HG03521 (cell line): ENCODE results near the gene CPS1.

ENCODE experiments used
- ATAC-seq: cut with Tn5 transposase; IDR thresholded peaks from one replicate; pipeline ENCODE4 v1.9.1; 2021; ENCODE audit warnings: mild to moderate bottlenecking, moderate library complexity; ENCODE audit not compliant: unreplicated experiment

Gene CPS1

DNA sequence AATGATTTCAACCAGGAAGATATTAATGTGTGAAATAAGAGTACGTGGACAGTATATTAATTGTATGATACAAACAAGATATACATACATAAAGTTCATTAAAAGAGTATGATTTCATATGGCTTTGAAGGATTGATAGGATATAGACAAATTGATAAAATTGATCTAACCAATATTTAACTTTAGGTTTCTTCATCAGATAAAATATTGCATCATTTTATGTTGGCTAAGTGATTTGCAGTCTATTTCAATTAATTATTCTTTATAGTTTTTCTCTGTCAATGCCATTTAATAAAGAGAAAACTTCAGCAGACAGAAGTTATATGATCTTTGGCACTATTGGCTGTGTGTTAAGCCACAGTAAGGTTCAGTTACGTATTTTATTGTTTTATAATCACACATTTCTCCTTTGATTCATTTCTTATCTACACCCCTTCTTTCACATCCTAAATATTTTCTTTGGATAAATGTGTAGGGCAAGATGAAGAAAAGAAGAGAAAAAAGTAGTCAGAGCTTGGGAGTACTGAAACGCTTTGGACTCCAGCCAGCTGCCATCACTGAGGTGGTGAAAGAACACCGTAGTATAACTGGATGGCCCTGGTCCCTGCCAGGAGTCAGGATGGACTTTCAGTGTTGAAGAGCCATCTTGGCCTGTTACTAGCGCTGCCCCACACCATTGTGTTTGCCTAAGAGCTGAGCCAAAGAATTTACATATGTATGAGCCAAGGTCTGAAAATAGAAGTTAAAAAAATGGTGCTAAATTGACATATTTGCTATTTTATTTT is 9.8 kb upstream of the CPS1 start:
- no peak for ATAC-seq

DNA sequence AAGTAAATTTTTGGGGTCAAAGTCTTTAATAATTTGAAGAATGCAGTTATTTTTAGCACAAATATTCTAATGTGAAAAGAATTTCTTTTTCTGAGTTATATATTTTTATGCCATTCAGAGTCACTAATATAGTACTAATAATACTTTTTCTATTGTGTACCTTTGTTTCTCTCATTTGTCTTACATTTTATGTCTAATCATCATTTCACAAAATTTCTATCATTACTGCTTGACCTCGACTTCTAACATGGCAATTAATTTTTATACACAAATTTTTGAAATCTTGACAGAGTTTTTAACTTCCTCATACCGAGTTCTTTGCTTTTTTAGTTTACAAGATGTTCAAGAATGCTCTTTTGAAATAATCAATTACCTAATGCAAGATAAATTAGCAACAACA is 8.4 kb upstream of the CPS1 start:
- ATAC-seq, result no peak

DNA sequence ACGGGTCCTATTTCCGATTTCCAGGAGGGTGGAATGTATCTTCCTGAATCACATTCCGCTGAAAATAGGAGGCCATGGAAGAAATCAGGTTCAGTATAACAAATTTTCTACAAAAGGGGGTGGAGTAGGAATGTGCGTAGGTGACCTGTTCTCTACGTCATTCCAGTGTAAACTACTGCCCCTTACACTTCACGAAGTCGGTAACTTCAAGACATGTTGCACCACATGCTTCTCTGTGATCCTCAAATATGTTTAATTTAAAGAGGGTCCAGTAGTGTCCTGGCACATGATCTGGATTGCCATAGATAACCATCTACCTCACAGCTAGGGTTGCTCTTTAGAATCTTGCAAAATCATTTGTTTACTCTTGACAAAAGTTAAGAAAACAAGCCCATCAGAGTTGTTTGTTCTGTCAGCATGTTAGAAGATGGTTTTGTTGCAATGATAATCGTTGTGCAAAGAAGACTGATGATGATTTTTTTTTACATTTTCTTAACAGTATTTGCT is 7.5 kb upstream of the CPS1 start:
- ATAC-seq, result no peak

DNA sequence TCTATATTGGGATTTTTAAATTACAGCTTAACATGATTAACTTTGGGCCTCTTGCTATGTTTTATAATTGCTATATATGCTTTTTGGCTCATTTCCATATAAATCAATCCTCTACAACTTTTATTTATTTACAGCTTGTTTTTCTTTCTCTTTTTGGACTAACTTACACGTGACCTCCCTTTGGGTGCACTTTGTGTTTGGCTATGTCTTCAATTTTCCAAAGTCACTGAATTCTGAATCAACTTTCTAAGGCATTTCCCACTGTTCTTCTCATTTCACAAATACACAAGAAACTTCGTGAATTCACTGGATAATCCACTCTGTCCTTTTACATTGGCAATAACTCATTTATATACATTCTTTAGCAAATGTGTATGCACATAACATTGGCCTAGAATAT is 5.4 kb upstream of the CPS1 start:
- no peak for ATAC-seq

DNA sequence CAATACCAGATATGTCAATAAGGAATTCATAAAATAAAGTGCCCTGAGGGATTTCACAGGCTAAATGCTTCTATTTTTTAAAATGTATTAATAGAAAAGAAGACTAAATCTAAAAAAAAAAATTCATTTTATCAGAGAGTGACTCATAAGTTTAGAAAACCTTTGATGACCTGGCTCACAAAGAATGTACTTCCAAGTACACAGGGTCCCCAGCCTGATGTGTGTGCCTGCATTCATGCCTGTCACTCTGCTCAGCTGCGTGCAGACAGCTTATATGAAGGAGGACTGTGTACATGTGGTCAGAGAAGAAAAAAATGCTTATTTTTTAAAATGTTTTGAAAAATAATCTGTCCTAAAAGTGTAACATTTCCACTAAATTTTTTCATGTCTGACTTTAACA is 3.0 kb upstream of the CPS1 start:
- ATAC-seq, result no peak

DNA sequence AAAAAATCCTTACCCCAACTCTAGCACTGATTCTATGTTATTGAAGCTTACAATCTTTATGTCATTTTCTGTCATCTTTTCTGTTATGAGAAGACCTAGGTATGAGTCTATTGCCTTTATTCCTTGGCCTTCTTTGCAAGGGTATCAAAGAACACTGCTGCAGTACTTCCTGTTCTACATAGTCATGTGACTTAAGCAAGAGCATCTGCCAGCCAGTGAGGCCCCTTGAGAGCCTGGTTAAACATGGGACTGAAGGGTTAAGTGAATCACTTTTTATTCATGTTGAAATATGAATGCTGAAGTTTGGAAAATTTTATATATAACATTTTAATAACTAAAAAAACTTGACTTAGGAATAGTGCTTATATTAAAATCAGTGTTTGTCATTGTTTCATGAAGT is 844 bp upstream of the CPS1 start:
- no peak for ATAC-seq

DNA sequence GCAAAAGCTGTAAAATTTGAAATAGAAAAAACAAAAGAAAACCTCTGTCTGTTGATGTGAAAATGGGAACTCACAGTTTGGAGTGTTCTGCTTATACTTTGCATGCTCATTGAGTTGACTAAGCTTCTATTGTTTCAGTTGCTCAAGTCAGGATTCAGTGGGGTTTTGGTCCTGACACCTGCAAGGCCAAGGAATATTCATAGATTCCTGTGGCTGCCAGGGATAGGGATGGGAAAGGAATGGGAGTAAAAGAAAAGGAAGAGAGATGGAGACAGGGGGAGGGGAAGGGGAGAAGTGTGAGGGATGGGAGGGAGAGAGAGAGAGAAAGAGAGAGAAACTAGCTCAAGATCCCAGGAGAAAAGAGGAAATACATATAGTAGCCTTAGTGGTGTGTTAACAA is 1.3 kb downstream of the CPS1 start:
- ATAC-seq, result no peak

DNA sequence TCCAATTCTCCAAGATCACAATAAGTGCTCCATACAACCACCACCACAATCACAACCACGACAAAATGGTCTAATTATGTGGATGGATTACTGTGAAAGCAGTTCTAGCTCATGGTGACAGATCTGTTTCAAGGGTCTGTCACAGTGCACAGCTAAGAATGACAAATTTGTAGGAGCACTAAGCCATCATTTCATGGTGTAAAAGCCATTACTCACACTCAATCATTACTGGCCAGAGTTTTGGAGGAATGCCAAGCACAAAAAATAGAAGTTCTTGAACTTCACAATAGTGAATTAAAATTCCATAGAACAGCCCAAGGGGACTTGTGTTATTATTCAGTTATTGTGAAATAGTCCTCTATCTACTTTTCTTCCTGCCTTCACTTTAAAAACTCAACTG is 2.3 kb downstream of the CPS1 start:
- ATAC-seq, result no peak

DNA sequence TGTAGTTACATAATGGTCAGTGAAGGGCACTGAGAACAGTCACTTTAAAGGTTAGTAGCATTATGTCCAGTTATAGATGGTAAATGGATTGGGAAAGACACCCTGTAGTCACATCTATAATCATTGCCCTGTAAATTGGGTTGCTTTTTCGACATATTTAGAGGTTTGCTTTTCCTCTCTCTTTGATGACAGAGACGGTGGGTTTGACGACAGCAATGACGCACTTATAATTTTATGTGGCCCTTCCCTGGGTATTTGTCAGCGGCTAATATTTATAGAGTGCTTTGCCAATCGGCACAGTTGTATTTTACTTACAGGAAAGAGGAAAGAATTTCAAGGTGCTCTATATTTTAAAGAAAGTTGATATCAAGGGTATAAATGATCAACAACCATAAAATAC is 2.8 kb downstream of the CPS1 start:
- ATAC-seq, result no peak

DNA sequence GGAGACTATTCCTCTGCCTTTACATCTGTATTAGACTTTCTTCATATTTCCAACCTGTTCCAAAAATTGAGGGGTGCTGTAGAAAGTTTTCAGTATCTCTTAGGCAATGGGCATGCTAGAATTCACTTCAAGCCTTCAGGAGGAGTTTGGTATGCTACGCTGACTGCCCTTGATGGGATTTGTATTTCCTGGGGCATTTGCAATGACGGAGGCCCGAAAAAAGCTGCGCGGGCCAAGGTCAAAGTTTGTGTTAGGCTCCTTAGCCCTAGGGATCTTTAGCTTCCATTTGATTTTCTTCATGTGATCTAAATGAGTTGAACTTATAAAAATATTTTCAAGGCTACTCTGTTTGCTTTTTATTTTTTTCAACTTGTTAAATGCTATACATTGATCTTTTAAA is 5.1 kb downstream of the CPS1 start:
- ATAC-seq, result no peak

DNA sequence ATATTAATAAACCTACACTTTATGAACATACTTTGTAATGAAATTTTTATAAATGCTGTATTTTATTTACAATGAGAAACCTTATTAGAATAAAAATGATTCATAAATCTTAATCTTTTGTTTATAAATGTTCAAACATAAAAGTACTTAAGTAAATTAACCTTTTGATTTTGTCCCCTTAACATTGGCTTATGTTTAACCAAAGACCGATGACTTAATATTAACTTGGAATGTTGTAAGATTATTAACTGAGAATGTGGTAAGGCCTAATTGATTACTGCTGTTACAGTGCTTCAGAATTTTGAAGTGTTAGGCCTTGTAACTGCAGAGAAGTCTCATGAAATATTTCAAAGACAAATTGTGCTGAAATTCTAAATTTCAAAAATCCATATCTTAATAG is 5.7 kb downstream of the CPS1 start:
- ATAC-seq, result no peak

DNA sequence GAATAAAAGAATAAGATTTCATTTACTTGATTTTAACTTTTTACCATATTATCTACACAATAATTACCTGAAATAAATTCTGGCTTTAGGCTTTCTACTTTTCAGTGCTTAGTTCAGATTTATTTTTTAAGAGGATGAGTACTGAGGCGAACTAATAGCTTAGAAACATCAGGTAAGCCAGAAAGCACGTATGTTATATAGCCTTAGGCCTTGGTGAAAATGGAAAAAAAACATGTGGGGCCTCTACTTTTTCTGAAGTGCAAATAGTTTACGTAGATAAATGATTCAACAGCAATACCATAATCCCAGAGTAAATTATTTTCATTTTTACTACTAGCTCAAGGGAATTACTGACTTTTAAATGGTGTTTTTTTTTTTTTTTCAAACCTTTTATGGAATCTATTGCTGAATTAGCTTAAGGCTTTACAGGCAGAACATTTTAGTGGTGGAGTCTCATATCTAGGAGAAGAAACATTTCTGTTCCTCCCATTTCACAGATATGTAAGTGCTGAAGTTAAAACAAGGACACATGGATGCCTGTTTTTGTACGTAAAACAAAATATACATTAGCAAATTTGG is 6.2 kb downstream of the CPS1 start:
- no peak for ATAC-seq

DNA sequence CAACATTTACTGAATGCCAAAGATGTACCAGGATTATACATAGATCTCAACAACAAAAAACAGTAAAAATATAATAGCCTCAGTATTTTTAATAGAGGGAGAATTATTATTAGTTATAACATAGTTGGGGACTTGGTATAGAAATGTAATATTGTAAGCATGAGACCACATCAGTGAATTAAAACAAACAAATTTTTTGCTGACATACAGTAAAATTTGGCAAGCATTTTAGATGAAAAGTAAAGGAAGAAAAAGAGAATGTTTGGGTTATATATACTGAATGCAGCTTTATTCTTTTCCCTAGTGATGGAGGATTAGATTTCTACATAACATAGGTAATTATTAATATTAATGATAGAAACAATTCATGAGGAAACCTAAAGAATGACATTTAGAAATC is 10.9 kb downstream of the CPS1 start:
- ATAC-seq, result no peak

DNA sequence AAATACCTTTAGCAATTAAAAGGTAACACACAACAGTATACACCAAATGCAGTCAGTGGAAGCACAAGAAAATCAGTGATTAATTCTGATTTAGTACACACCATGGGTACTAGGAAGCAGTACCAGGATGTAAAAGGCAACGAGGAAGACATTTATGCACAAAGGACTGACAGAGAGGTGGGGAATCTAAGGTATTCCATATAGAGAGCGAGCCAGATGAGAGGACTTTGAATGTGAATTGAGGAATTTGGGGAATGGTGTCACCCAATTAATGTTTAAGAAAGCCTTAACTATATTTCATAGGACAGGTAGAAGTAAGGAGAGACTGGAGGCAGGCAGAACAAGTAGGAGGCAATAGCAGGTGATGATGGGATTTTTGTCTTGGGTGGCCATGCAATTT is 11.7 kb downstream of the CPS1 start:
- no peak for ATAC-seq

DNA sequence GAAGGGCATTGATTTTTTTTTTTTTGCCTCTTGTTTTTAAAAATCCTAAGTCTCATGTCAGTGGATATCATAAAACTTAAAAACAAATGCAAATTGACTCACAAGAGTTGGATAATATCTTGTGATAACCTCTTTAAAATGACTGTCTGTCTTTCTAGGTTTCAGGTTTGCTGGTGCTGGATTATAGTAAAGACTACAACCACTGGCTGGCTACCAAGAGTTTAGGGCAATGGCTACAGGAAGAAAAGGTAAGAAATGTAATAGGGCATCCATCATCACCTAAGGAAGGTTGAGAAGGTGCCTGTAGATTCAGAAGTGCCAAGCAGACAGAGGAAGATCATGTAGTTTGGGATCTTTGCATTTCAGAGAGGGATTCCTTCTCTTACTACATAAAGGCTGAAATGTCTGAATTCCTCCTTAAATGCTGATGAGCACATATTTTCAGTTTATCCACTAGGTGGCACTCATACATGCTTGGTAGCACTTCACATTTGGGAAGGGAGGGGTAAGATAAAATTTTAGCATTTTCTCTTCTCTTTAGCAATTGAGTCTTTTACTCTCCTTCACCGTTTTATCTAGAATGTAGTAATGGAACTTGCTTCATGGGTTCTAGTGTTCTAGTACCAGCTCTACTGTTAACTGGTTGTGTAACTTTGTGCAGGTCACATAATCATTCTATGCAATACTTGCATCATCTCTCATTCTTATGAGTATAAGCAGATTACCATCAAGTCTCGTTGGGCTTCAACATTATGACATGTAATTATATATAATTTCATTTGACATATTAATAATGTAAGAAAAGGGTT is 21.1 kb downstream of the CPS1 start:
- ATAC-seq, result peak; percentile 83

DNA sequence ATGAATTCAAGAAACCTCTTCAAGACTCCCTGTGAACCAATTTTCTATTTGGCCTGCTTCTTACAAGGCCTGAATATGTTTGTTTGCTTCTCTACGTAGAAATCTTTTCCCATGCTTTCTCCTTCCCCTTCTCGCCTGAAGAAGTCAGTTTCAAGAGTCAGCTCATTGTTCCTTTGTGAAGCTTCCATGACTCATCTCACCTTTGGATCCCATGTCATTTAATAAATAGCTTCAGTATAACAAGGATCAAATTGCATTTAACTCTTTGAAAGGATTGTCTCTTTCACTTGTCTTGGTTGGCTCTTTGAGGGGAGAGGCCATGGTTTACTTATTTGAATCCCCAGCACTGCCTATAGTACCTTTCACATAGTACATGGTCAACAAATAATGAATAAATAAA is 28.4 kb downstream of the CPS1 start:
- ATAC-seq, result no peak

DNA sequence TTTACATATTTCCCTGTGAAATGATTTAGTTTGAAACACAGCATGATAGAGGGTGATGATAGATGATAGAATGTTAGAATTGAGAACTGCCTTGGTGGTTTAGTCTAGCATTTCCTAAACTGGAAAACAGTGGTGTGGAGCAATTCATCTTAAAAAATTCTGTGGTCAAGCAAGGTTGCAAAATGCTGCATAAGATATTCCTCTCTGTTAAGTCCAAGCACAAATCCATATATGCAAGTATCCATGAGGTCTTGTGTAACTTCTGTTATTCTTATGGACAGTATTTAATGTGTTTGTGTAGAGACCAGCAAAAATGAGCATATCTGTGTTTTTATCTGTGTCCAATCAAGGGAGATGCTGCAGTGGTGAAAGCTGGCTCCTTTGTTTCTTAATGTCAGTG is 30.0 kb downstream of the CPS1 start:
- ATAC-seq, result no peak

DNA sequence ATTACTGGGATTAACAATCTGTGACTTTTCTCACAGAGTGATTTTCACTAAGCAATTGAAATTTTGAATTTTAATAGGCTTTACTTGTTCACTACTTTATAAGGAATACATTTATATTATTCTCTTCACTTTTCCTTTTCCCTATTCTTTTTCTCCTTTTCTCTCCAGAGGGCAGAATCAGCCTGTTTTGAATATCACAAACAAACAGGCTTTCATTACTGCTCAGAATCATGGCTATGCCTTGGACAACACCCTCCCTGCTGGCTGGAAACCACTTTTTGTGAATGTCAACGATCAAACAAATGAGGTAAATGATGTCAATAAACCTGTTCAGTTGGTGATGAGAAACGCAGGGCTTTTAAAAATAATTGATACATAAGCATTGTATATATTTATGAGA is 35.3 kb downstream of the CPS1 start:
- ATAC-seq, result no peak

DNA sequence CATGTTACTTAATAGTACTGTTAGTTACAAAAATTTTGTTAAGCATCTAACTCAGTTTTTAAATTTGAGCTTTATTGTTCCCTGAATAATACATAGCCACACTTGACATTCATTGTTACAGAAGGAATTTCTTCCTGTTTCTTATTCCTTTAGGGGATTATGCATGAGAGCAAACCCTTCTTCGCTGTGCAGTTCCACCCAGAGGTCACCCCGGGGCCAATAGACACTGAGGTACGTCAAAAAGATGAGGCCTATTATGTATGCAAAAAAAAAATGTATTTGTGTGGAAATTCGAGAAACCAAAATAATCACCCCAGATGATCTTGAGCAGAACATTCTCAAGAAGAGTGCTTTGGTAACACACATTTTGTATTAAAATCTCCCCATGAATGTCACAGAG is 36.3 kb downstream of the CPS1 start:
- no peak for ATAC-seq

DNA sequence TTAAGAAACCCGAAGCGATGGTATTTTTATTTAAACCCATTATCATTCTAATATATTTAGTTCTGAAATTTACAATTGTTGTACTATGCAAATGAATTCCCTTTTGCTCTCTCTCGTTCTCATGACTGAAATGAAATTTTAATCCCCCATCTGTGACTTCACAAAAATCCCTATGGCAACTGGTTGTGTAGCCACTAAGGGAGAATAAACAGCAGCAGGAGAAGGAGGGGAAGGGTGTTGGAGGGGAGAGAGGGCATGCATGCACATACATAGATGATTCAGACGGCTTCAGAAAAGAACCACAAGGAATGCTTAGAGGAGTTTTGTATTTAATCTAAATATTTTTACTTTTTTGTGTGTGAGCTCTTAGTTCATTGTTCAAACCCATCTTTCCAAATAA is 36.8 kb downstream of the CPS1 start:
- no peak for ATAC-seq

DNA sequence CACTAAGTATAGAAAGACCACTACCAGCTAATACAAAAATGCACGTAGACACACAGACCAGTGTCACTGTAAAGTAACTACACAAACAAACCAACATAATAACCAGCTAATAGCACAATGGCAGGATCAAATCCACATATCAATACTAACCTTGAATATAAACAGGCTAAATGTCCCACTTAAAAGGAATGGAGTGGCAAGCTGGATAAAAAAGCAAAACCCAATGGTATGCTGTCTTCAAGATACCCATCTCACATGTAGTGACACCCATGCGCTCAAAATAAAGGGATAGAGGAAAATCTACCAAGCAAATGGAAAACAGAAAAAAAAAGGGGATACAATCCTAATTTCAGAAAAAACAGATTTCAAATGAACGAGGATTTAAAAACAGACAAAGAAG is 41.8 kb downstream of the CPS1 start:
- no peak for ATAC-seq

DNA sequence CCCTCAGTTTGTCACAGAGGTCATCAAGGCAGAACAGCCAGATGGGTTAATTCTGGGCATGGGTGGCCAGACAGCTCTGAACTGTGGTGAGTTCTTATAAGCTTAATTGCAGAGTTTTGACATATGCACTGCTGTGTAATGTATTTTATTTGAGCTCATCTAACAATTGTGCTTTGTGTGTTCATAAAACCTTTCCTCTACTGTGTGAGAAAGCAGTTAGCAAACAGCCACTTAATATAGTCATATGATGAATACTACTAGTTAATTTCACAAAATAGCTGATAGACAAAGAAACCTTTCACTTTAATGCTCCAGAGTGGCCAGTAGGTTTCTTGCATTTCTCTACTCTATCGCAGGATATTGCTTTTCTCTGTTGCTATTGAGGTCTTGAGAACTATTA is 43.1 kb downstream of the CPS1 start:
- no peak for ATAC-seq
